HG03520 (cell line): ENCODE data around the gene ZNF23.

Experiments
- ATAC-seq: cut with Tn5 transposase; IDR thresholded peaks from one replicate; pipeline ENCODE4 v1.9.1; 2021; ENCODE audit warnings: mild to moderate bottlenecking, moderate library complexity; ENCODE audit not compliant: unreplicated experiment

ZNF23 gene

GRCh38 chr16:71428385-71428784, 33.7 kb downstream of the ZNF23 start:
- no peak for ATAC-seq

- no peak for ATAC-seq
Observed at GRCh38 chr16:71426880-71427615, 35.0 kb downstream of the ZNF23 start.

GRCh38 chr16:71426069-71426879, 35.8 kb downstream of the ZNF23 start:
- ATAC-seq: peak; percentile 48

GRCh38 chr16:71425746-71426068, 36.3 kb downstream of the ZNF23 start:
- no peak for ATAC-seq

GRCh38 chr16:71424626-71425025, 37.4 kb downstream of the ZNF23 start:
- no peak for ATAC-seq

GRCh38 chr16:71423865-71424264, 38.2 kb downstream of the ZNF23 start:
- no peak for ATAC-seq

GRCh38 chr16:71423016-71423415, 39.0 kb downstream of the ZNF23 start:
- ATAC-seq: no peak

GRCh38 chr16:71421911-71422310, 40.1 kb downstream of the ZNF23 start:
- ATAC-seq: no peak

GRCh38 chr16:71414038-71414437, 48.0 kb downstream of the ZNF23 start:
- ATAC-seq: no peak

GRCh38 chr16:71413341-71413740, 48.7 kb downstream of the ZNF23 start:
- ATAC-seq: no peak

- ATAC-seq: peak; percentile 55
Observed at GRCh38 chr16:71412270-71413160, 49.5 kb downstream of the ZNF23 start.

- no peak for ATAC-seq
Observed at GRCh38 chr16:71410146-71410545, 51.9 kb downstream of the ZNF23 start.

GRCh38 chr16:71409011-71409775, 52.9 kb downstream of the ZNF23 start:
- no peak for ATAC-seq

- no peak for ATAC-seq
Observed at GRCh38 chr16:71408536-71408935, 53.5 kb downstream of the ZNF23 start.

GRCh38 chr16:71407731-71408130, 54.3 kb downstream of the ZNF23 start:
- no peak for ATAC-seq

- no peak for ATAC-seq
Observed at GRCh38 chr16:71406724-71407123, 55.3 kb downstream of the ZNF23 start.

GRCh38 chr16:71406316-71406715, 55.7 kb downstream of the ZNF23 start:
- ATAC-seq: no peak

GRCh38 chr16:71404364-71404763, 57.7 kb downstream of the ZNF23 start:
- no peak for ATAC-seq

- no peak for ATAC-seq
Observed at GRCh38 chr16:71402674-71403073, 59.4 kb downstream of the ZNF23 start.

GRCh38 chr16:71402007-71402406, 60.0 kb downstream of the ZNF23 start:
- ATAC-seq: no peak
